Hippocampal formation (tissue), 2 donors: ENCODE results near the gene ABCF2.
A peak's percentile ranks its signal among the peaks of the same experiment; 100 is the strongest.

Experiments
- DNase-seq, 2 donors: peaks; one replicate each; lab custom pipeline; 2025; lab: John Stamatoyannopoulos, UW

Gene ABCF2

GRCh38 chr7:151242159-151243044 lies 15.4 kb upstream of the ABCF2 start:
- DNase-seq, result no peak

- DNase-seq, result no peak
Measured at GRCh38 chr7:151241755-151242096, 14.7 kb upstream of the ABCF2 start.

- DNase-seq, result no peak
Measured at GRCh38 chr7:151240942-151241754, 14.1 kb upstream of the ABCF2 start.

- DNase-seq, result no peak
Measured at GRCh38 chr7:151240536-151240935, 13.5 kb upstream of the ABCF2 start.

- DNase-seq, result no peak
Measured at GRCh38 chr7:151239837-151240459, 12.9 kb upstream of the ABCF2 start.

GRCh38 chr7:151238924-151239836 lies 12.2 kb upstream of the ABCF2 start:
- no peak for DNase-seq

GRCh38 chr7:151238190-151238810 lies 11.3 kb upstream of the ABCF2 start:
- DNase-seq, result no peak

- no peak for DNase-seq
Measured at GRCh38 chr7:151237244-151238189, 10.5 kb upstream of the ABCF2 start.

GRCh38 chr7:151236406-151236805 lies 9.4 kb upstream of the ABCF2 start:
- no peak for DNase-seq

- DNase-seq, result no peak
Measured at GRCh38 chr7:151235091-151235787, 8.2 kb upstream of the ABCF2 start.

- DNase-seq, result no peak
Measured at GRCh38 chr7:151233804-151234203, 6.8 kb upstream of the ABCF2 start.

GRCh38 chr7:151232917-151233701 lies 6.1 kb upstream of the ABCF2 start:
- DNase-seq, result peak in 1 of 2 donors; percentile 29

GRCh38 chr7:151232091-151232916 lies 5.3 kb upstream of the ABCF2 start, which contains the start of gene CHPF2:
Gene CHPF2 (plus strand): TSS chr7:151232483. CDS start chr7:151234012, 1,529 bp downstream.
- peak; percentile 84 for DNase-seq

- DNase-seq, result no peak
Measured at GRCh38 chr7:151231080-151231479, 4.1 kb upstream of the ABCF2 start.

- no peak for DNase-seq
Measured at GRCh38 chr7:151229249-151229648, 2.2 kb upstream of the ABCF2 start.

GRCh38 chr7:151228024-151228866 lies 1.2 kb upstream of the ABCF2 start:
- no peak for DNase-seq

- DNase-seq, result no peak
Measured at GRCh38 chr7:151226560-151226874, 488 bp downstream of the ABCF2 start.
